ENCODE measurements around the gene DNA2.

- no peak for TF ChIP-seq CTCF (optimal IDR thresholded peaks at IDR 0.05 in 1 of 3, IDR thresholded peaks at IDR 0.05 in 1 of 3, conservative IDR thresholded peaks at IDR 0.05 in 1 of 3; ENCODE audit: extremely low read depth in 1 of 3, insufficient read depth in 2 of 3, low read length in 3 of 3)
- no peak for TF ChIP-seq EZH2 (IDR thresholded peaks at IDR 0.05; ENCODE audit: low read length)
Observed at GRCh38 chr10:68419376-68419775, 52.4 kb downstream of the DNA2 start.
